ENCODE results near the gene SLC25A28.

SLC25A28 gene

DNA sequence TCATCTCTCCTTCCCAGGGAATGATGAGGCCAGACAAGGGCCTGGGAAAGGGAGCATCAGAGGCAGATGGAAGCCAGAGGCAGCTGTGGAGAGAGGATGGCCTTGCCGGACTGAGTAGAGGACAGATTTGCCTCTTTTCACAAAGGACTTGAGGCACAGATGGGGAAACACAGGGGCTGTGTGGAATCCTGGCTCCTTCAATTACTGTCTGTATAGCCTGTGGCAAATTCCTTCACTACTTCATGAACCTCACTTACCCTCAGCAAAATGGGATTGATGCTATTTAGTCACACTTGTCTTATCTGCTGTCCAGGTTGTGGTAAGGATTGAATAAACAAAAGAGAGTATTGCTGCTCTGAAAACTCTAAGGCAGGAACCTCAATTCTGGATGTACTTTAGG, 40.3 kb downstream of the SLC25A28 start:
- Mint-ChIP-seq H3K27me3 (no peaks in the 10 kb centered on the region), H3K36me3 (ENCODE audit: low read depth) (no peaks in the 10 kb centered on the region), H3K4me1 (no peaks in the 10 kb centered on the region), H3K27ac (no peak overlapping the region), H3K4me3 (no peak overlapping the region), H3K9me3 (no peaks in the 10 kb centered on the region)
- DNase-seq (no peak), ATAC-seq (no peak)

DNA sequence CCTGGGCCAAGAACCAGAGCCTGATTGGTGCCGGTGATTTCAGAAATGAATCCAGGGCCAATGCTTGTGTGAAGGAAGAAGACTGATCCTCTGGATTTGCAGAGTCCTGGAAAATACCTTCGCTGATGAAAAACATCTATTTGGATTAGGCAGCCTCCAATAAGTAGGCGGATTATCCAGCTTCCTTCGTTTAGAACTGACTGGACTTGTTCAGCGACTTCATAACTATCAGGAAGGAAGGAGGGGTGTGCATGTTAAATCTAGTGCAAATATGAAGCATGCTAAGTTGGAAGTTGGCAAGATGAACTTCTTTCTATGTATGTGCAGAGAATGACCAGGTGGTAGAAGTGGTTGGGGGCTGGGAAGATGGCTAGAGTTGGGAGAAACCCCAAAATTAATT, 46.4 kb downstream of the SLC25A28 start:
- DNase-seq: no peak
- Mint-ChIP-seq H3K4me1 (no peaks in the 10 kb centered on the region), H3K36me3 (ENCODE audit: low read depth) (no peaks in the 10 kb centered on the region), H3K27me3 (peaks cover 10% of the 10 kb centered on the region), H3K9me3 (no peaks in the 10 kb centered on the region), H3K27ac (no peak overlapping the region), H3K4me3 (no peak overlapping the region)
- no peak for ATAC-seq

DNA sequence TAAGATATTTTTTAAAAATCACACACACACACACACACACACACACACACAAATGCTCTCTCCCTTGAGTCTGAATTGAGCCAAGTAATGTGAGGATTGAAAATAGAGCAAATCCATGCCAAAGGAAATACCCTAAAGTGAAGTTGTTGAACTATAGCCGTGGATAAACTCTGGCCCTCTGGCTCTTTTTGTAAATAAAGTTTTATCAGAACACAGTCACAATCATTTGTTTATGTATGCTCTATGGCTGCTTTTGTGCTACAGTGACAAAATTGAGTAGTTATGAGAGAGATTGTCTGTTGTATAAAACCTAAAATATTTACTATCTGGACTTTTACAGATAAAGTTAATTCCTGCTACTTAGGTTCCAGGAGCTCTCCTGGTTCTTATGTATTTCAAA, 48.4 kb downstream of the SLC25A28 start:
- Mint-ChIP-seq H3K27ac (no peak overlapping the region), H3K4me3 (no peak overlapping the region), H3K36me3 (ENCODE audit: low read depth) (no peaks in the 10 kb centered on the region), H3K9me3 (no peaks in the 10 kb centered on the region), H3K27me3 (peaks cover 14% of the 10 kb centered on the region), H3K4me1 (no peaks in the 10 kb centered on the region)
- ATAC-seq (no peak), DNase-seq (no peak)

DNA sequence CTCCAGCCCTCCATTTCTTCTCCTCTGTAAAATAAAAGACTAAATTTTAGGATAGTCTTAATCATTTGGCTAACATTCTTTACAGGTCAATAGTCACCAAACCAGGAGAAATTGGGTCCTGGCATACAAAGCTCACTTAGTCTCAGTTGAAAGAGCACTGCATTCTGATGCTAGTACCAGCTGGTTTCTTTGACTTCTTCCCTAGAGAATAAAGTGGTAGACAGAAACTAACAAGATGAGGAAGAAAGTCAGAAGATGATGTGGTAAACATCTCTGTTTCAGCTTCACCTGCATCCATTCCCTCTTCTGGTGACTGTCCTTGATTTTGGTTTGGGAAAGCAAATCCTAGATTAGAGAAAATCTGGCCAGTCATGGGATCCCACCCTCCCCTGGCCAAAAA, 50.3 kb downstream of the SLC25A28 start:
- Mint-ChIP-seq H3K36me3 (ENCODE audit: low read depth) (no peaks in the 10 kb centered on the region), H3K27me3 (peaks cover 17% of the 10 kb centered on the region), H3K4me3 (no peak overlapping the region), H3K4me1 (no peaks in the 10 kb centered on the region), H3K9me3 (no peaks in the 10 kb centered on the region), H3K27ac (no peak overlapping the region)
- no peak for ATAC-seq
- no peak for DNase-seq

DNA sequence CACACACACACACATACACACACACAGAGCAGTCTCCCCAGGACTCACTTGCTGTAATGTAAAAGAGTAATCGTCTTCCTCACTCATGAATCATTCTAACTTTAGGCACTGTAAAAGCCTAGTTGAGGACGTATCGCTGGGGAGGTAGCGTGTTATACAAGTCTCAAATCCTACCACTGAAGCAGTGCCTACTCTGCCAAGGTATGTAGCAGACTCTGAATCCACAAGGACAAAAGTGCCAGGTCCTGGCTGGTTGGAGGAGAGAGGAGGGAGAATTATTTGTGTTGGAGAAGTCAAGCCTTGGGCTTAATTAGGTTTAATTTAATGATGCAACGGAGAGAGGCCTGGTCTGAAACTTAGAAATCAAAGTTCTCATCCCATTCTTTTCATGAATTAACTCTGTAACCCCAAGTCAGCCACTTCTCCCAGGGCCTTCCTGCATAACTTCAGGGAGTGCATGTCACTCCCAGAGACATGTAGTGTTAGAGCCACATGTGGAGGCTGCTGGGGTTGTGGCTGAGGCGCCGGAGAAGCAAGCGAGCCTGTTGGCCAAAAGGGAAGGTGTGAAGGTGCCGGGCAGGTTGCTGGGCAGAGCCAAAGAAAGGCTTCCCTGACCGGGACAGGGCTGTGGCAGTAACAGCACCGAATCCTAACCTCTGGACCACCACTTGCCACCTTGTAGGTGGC, 50.8 kb downstream of the SLC25A28 start:
- H3K27ac Mint-ChIP-seq: no peak overlapping the region
- ATAC-seq (no peak), DNase-seq (no peak)
- H3K9me3 Mint-ChIP-seq: no peaks in the 10 kb centered on the region
- H3K36me3 Mint-ChIP-seq (ENCODE audit: low read depth): no peaks in the 10 kb centered on the region
- peaks cover 17% of the 10 kb centered on the region for H3K27me3 Mint-ChIP-seq
- H3K4me1 Mint-ChIP-seq: no peaks in the 10 kb centered on the region
- no peak overlapping the region for H3K4me3 Mint-ChIP-seq

DNA sequence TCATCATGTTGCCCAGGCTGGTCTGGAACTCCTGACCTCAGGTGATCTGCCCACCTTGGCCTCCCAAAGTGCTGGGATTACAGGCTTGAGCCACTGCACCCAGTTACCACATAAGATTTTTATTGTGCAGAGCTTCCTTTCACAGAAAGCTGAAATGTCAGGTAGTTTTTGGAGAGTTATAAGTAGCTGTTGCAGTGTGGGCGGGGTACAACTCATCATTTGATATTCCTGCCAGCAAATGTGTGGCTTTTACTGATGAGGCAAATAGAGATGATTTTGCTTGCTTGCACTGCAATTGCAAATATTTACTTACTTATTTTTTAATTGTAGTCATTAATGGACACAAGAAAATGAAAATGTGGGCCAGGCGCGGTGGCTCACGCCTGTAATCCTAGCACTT, 55.1 kb downstream of the SLC25A28 start:
- no peaks in the 10 kb centered on the region for H3K4me1 Mint-ChIP-seq
- H3K27ac Mint-ChIP-seq: no peak overlapping the region
- no peaks in the 10 kb centered on the region for H3K36me3 Mint-ChIP-seq (ENCODE audit: low read depth)
- DNase-seq (no peak), ATAC-seq (no peak)
- H3K27me3 Mint-ChIP-seq: peaks cover 12% of the 10 kb centered on the region
- no peaks in the 10 kb centered on the region for H3K9me3 Mint-ChIP-seq
- no peak overlapping the region for H3K4me3 Mint-ChIP-seq

DNA sequence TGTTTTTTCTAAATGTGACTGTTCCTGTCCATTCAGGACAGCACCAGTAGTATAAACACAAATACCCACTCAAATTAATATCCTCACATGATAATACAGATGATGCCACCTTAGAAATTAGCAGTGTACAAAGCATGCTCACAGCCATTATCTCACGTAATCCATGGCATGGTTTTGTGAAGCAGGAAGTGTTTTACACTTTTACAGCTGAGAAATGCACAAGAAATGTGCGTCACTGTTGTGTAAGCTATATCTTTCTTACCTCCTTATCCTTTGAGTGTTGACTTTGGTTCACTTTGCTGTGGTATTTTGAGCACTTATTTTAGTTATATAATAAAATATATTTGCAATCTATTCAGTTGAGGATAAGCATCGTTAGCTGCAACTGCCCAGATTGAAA, 55.9 kb downstream of the SLC25A28 start:
- no peak for DNase-seq
- H3K4me1 Mint-ChIP-seq: no peaks in the 10 kb centered on the region
- no peaks in the 10 kb centered on the region for H3K9me3 Mint-ChIP-seq
- H3K36me3 Mint-ChIP-seq (ENCODE audit: low read depth): no peaks in the 10 kb centered on the region
- no peak overlapping the region for H3K27ac Mint-ChIP-seq
- H3K4me3 Mint-ChIP-seq: no peak overlapping the region
- ATAC-seq: no peak
- peaks cover 17% of the 10 kb centered on the region for H3K27me3 Mint-ChIP-seq

DNA sequence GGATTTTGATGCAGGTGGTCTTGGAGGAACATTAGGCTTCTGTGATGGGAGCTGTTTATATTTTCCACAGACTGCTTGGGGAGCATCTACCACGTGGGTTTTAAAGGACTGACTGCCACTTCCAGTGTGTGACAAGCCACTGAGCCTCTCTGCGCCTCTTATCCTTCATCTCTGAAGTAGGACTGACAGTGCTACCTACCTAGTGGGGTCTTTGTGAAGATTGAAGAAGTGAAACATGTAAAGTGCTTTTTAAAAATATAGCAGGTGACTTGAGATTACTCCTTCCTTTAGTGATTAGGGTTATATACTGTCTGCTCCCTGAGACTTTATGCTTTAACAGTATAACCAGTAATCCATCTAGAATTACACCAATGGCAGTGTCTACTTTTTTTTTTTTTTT, 57.6 kb downstream of the SLC25A28 start:
- Mint-ChIP-seq H3K4me3 (no peak overlapping the region), H3K4me1 (no peaks in the 10 kb centered on the region), H3K9me3 (no peaks in the 10 kb centered on the region), H3K27ac (no peak overlapping the region), H3K27me3 (peaks cover 17% of the 10 kb centered on the region), H3K36me3 (ENCODE audit: low read depth) (no peaks in the 10 kb centered on the region)
- DNase-seq (no peak), ATAC-seq (no peak)

Measured in activated naive CD8-positive, alpha-beta T cell treated with anti-CD3 and anti-CD28 coated beads, Interleukin-2, amount 50 U/mL, for 24 hours (primary cell).